HepG2 (cell line): Measurements from ENCODE around the gene ANG. TPM values are rescaled to one million over a fixed set of nuclear protein-coding genes. Genes with fewer than 3 reads are reported as not detected.

Experiments used
- ARNT2 ChIP-seq: sonication (generic); formaldehyde crosslinking; IDR thresholded peaks from 2 replicates; pipeline ENCODE4 v1.8.0; 2022; ENCODE audit warnings: mild to moderate bottlenecking, low read depth, missing genetic modification reagents, moderate library complexity
- CREB1 ChIP-seq, 2 experiments: fragments of 450-650 bp in 1 of 2; IDR thresholded peaks; 2 replicates each; pipeline ENCODE4 v1.6.1; 2016 to 2017; ENCODE audit warnings: control low read depth in 1 of 2, mild to moderate bottlenecking in 1 of 2, missing compliant biosample characterization in 1 of 2, missing genetic modification characterization in 1 of 2
- FOXC1 ChIP-seq: sonication (generic); formaldehyde crosslinking; IDR thresholded peaks from 2 replicates; pipeline ENCODE4 v1.8.0; 2022; ENCODE audit warnings: mild to moderate bottlenecking, missing genetic modification reagents, borderline replicate concordance
- GLI4 ChIP-seq: sonication (generic); formaldehyde crosslinking; IDR thresholded peaks from 2 replicates; pipeline ENCODE4 v1.5.1; 2020; ENCODE audit warnings: missing genetic modification reagents, mild to moderate bottlenecking, moderate library complexity, borderline replicate concordance
- KAT8 ChIP-seq: IDR thresholded peaks from 2 replicates; pipeline ENCODE4 v1.6.1; 2016; ENCODE audit warnings: missing genetic modification reagents, missing compliant biosample characterization
- KLF12 ChIP-seq: sonication (generic); formaldehyde crosslinking; IDR thresholded peaks from 2 replicates; pipeline ENCODE4 v1.4.0; 2020; ENCODE audit warnings: missing genetic modification reagents, borderline replicate concordance
- MZF1 ChIP-seq: sonication (generic); formaldehyde crosslinking; IDR thresholded peaks from 2 replicates; pipeline ENCODE4 v1.8.1; 2023; ENCODE audit warnings: mild to moderate bottlenecking, missing genetic modification reagents, borderline replicate concordance
- RCOR2 ChIP-seq: IDR thresholded peaks from 2 replicates; pipeline ENCODE4 v1.6.1; 2016; ENCODE audit warnings: missing biosample characterization, missing genetic modification reagents
- RFX3 ChIP-seq: IDR thresholded peaks from 2 replicates; pipeline ENCODE4 v1.6.1; 2016; ENCODE audit warnings: missing biosample characterization, missing genetic modification reagents
- RFX5 ChIP-seq: IDR thresholded peaks from 2 replicates; pipeline ENCODE4 v1.6.1; 2011; ENCODE audit warnings: low read depth, low read length, improper control_type of control experiment
- SIN3B ChIP-seq: fragments of 150-350 bp; IDR thresholded peaks from 2 replicates; pipeline ENCODE4 v1.6.1; 2014; ENCODE audit warnings: low read length
- SMAD9 ChIP-seq: sonication (generic); formaldehyde crosslinking; IDR thresholded peaks from 2 replicates; pipeline ENCODE4 v1.5.1; 2020; ENCODE audit warnings: mild to moderate bottlenecking, missing genetic modification reagents
- SP4 ChIP-seq: sonication (generic); formaldehyde crosslinking; IDR thresholded peaks from 2 replicates; pipeline ENCODE4 v1.8.1; 2023; ENCODE audit warnings: mild to moderate bottlenecking, missing genetic modification reagents
- TOE1 ChIP-seq: sonication (generic); formaldehyde crosslinking; IDR thresholded peaks from 2 replicates; pipeline ENCODE4 v1.4.0; 2020; ENCODE audit warnings: mild to moderate bottlenecking, missing genetic modification reagents
- ZBTB1 ChIP-seq: sonication (generic); formaldehyde crosslinking; IDR thresholded peaks from 2 replicates; pipeline ENCODE4 v1.4.0; 2020; ENCODE audit warnings: missing genetic modification reagents, borderline replicate concordance
- ZBTB21 ChIP-seq: sonication (generic); formaldehyde crosslinking; IDR thresholded peaks from 2 replicates; pipeline ENCODE4 v1.4.0; 2020; ENCODE audit warnings: missing genetic modification reagents
- ZBTB8A ChIP-seq: sonication (generic); formaldehyde crosslinking; IDR thresholded peaks from 2 replicates; pipeline ENCODE4 v1.4.0; 2020; ENCODE audit warnings: mild to moderate bottlenecking, low read depth, missing genetic modification reagents, borderline replicate concordance
- ZNF672 ChIP-seq: sonication (generic); formaldehyde crosslinking; IDR thresholded peaks from 2 replicates; pipeline ENCODE4 v1.8.1; 2022; ENCODE audit warnings: missing genetic modification reagents
- polyA plus RNA-seq, 8 experiments: library from polyadenylated mRNA; depleted of rRNA in 3 of 8; stranded (reverse) in 7 of 8; unstranded in 1 of 8; fragments of >200 nt; fragmentation: Illumina TruSeq in 4 of 8; extraction: Trizol in 4 of 8; gene quantifications; 2 replicates each; pipeline versions ENCODE4 v1.2.1 to v1.2.3, GENCODE V29; 2011 to 2016; ENCODE audit warnings: low read depth in 4 of 8, missing spikeins in 1 of 8, mixed read lengths in 1 of 8; ENCODE audit not compliant: insufficient read depth in 1 of 8
- total RNA-seq, 5 experiments: library from RNA; depleted of rRNA; stranded (reverse); fragments of >200 nt; fragmentation: Illumina TruSeq; extraction: Trizol; gene quantifications; 2 replicates each; pipeline ENCODE4 v1.2.3, GENCODE V29; 2016; ENCODE audit warnings: low read depth in 1 of 5
- TF ChIP-seq, protein P1 (sequence below): sonication (generic); formaldehyde crosslinking; IDR thresholded peaks from 2 replicates; pipeline ENCODE4 v1.5.0; 2020; ENCODE audit warnings: missing genetic modification reagents
- TF ChIP-seq, protein P2 (sequence below): sonication (generic); formaldehyde crosslinking; IDR thresholded peaks from 2 replicates; pipeline ENCODE4 v1.4.0; 2020; ENCODE audit warnings: missing genetic modification reagents, borderline replicate concordance
- TF ChIP-seq, protein P3 (sequence below): IDR thresholded peaks from 2 replicates; pipeline ENCODE4 v1.6.1; 2016; ENCODE audit warnings: low read depth, borderline replicate concordance
- TF ChIP-seq, protein P4 (sequence below): sonication (generic); formaldehyde crosslinking; IDR thresholded peaks from 2 replicates; pipeline ENCODE4 v1.5.1; 2020; ENCODE audit warnings: missing genetic modification reagents, mild to moderate bottlenecking, borderline replicate concordance

ANG gene
- total and polyA plus RNA-seq, 2 of the 13 experiments (the other 11 are each of a cell fraction or from before 2014, with no cell fraction given): 83.6 to 401 TPM

DNA sequence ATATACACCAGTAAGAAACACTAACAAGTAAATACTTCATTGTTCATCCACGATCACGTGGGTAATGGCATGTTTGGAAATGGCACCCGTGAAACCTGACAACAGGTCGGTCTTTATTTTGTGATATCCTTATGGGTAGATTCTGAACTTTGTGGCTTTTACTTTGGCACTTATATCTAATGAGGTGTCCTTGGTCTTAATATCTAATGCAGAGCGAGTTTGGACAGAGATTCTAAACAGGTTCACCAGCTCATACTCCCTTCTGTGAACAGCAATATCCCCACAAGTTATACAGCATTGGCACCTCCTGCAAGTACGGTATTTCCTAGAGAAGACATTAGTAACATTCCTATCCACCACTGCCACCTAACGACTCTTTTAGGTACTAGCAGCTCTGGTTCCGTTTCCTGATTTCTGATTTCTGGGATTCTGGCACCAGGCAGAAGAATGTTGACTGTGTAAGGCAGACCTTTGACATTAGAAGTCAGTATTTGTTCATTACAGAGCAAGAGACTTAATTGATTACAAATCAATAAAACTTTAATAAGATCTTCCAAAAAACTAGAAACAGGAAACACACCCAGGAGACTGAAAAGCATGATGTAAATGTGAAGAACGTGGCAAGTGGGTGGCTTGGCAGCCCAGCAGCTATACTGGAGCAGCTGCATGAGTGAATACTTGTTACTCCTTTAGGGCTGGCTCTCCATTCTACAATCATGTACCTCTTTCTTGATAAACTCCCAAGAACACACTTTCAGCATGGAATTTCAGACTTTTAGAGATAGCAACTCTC is 2.5 kb downstream of the ANG start (continued):
- TF ChIP-seq GLI4: no peak
- TF ChIP-seq RCOR2 (CRISPR knock-in tag): 0 out of 2 replicates have a peak, but pooled peaks have one; percentile 32
- TF ChIP-seq RFX3: no peak
- TF ChIP-seq, protein P1, sequence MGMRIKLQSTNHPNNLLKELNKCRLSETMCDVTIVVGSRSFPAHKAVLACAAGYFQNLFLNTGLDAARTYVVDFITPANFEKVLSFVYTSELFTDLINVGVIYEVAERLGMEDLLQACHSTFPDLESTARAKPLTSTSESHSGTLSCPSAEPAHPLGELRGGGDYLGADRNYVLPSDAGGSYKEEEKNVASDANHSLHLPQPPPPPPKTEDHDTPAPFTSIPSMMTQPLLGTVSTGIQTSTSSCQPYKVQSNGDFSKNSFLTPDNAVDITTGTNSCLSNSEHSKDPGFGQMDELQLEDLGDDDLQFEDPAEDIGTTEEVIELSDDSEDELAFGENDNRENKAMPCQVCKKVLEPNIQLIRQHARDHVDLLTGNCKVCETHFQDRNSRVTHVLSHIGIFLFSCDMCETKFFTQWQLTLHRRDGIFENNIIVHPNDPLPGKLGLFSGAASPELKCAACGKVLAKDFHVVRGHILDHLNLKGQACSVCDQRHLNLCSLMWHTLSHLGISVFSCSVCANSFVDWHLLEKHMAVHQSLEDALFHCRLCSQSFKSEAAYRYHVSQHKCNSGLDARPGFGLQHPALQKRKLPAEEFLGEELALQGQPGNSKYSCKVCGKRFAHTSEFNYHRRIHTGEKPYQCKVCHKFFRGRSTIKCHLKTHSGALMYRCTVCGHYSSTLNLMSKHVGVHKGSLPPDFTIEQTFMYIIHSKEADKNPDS (CRISPR knock-in tag): no peak
- no peak for TF ChIP-seq CREB1 (IDR thresholded peaks at IDR 0.05)
- 0 out of 2 replicates have a peak, but pooled peaks have one; percentile 11 for TF ChIP-seq CREB1 (CRISPR knock-in tag; IDR thresholded peaks at IDR 0.05)
- TF ChIP-seq, protein P2, sequence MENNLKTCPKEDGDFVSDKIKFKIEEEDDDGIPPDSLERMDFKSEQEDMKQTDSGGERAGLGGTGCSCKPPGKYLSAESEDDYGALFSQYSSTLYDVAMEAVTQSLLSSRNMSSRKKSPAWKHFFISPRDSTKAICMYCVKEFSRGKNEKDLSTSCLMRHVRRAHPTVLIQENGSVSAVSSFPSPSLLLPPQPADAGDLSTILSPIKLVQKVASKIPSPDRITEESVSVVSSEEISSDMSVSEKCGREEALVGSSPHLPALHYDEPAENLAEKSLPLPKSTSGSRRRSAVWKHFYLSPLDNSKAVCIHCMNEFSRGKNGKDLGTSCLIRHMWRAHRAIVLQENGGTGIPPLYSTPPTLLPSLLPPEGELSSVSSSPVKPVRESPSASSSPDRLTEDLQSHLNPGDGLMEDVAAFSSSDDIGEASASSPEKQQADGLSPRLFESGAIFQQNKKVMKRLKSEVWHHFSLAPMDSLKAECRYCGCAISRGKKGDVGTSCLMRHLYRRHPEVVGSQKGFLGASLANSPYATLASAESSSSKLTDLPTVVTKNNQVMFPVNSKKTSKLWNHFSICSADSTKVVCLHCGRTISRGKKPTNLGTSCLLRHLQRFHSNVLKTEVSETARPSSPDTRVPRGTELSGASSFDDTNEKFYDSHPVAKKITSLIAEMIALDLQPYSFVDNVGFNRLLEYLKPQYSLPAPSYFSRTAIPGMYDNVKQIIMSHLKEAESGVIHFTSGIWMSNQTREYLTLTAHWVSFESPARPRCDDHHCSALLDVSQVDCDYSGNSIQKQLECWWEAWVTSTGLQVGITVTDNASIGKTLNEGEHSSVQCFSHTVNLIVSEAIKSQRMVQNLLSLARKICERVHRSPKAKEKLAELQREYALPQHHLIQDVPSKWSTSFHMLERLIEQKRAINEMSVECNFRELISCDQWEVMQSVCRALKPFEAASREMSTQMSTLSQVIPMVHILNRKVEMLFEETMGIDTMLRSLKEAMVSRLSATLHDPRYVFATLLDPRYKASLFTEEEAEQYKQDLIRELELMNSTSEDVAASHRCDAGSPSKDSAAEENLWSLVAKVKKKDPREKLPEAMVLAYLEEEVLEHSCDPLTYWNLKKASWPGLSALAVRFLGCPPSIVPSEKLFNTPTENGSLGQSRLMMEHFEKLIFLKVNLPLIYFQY: no peak
- no peak for TF ChIP-seq TOE1 (CRISPR knock-in tag)
- TF ChIP-seq ZBTB21 (CRISPR knock-in tag): no peak
- TF ChIP-seq KAT8: no peak
- TF ChIP-seq ZBTB8A (CRISPR knock-in tag): no peak
- no peak for TF ChIP-seq SP4 (CRISPR knock-in tag)
- no peak for TF ChIP-seq SMAD9 (CRISPR knock-in tag)
- TF ChIP-seq KLF12 (CRISPR knock-in tag): no peak
- no peak for TF ChIP-seq FOXC1 (CRISPR knock-in tag)
- TF ChIP-seq, protein P3, sequence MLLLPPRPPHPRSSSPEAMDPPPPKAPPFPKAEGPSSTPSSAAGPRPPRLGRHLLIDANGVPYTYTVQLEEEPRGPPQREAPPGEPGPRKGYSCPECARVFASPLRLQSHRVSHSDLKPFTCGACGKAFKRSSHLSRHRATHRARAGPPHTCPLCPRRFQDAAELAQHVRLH (CRISPR knock-in tag): peak; percentile 52; the same call in 1 of the 2 replicates
- TF ChIP-seq, protein P4, sequence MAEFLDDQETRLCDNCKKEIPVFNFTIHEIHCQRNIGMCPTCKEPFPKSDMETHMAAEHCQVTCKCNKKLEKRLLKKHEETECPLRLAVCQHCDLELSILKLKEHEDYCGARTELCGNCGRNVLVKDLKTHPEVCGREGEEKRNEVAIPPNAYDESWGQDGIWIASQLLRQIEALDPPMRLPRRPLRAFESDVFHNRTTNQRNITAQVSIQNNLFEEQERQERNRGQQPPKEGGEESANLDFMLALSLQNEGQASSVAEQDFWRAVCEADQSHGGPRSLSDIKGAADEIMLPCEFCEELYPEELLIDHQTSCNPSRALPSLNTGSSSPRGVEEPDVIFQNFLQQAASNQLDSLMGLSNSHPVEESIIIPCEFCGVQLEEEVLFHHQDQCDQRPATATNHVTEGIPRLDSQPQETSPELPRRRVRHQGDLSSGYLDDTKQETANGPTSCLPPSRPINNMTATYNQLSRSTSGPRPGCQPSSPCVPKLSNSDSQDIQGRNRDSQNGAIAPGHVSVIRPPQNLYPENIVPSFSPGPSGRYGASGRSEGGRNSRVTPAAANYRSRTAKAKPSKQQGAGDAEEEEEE (CRISPR knock-in tag): no peak
- no peak for TF ChIP-seq ZNF672 (CRISPR knock-in tag)
- TF ChIP-seq ARNT2 (CRISPR knock-in tag): no peak
- TF ChIP-seq ZBTB1 (CRISPR knock-in tag): no peak
- TF ChIP-seq MZF1: no peak
- no peak for TF ChIP-seq RFX5
- peak; percentile 42; the same call in 1 of the 2 replicates for TF ChIP-seq SIN3B
